Measurements from ENCODE around the gene ITPRID1.

The ITPRID1 gene

GRCh38 chr7:31492086-31492485 lies 21.8 kb upstream of the ITPRID1 start:
- H3K27ac ChIP-seq, result no peak overlapping the region
- TF ChIP-seq ZFX (IDR thresholded peaks at IDR 0.05; ENCODE audit: borderline replicate concordance), result no peak
- TF ChIP-seq, protein P1, sequence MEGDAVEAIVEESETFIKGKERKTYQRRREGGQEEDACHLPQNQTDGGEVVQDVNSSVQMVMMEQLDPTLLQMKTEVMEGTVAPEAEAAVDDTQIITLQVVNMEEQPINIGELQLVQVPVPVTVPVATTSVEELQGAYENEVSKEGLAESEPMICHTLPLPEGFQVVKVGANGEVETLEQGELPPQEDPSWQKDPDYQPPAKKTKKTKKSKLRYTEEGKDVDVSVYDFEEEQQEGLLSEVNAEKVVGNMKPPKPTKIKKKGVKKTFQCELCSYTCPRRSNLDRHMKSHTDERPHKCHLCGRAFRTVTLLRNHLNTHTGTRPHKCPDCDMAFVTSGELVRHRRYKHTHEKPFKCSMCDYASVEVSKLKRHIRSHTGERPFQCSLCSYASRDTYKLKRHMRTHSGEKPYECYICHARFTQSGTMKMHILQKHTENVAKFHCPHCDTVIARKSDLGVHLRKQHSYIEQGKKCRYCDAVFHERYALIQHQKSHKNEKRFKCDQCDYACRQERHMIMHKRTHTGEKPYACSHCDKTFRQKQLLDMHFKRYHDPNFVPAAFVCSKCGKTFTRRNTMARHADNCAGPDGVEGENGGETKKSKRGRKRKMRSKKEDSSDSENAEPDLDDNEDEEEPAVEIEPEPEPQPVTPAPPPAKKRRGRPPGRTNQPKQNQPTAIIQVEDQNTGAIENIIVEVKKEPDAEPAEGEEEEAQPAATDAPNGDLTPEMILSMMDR (IDR thresholded peaks at IDR 0.05), result no peak

GRCh38 chr7:31493714-31494181 lies 20.1 kb upstream of the ITPRID1 start:
- H3K27ac ChIP-seq, result no peak overlapping the region
- TF ChIP-seq, protein P1 (IDR thresholded peaks at IDR 0.05), result no peak
- TF ChIP-seq ZFX (IDR thresholded peaks at IDR 0.05; ENCODE audit: borderline replicate concordance), result no peak

- TF ChIP-seq ZFX (IDR thresholded peaks at IDR 0.05; ENCODE audit: borderline replicate concordance), result no peak
- TF ChIP-seq, protein P1 (IDR thresholded peaks at IDR 0.05), result no peak
- H3K27ac ChIP-seq, result no peak overlapping the region
These were observed 19.5 kb upstream of the ITPRID1 start for GRCh38 chr7:31494421-31494820.

- no peak overlapping the region for H3K27ac ChIP-seq
- TF ChIP-seq, protein P1 (IDR thresholded peaks at IDR 0.05), result no peak
- no peak for TF ChIP-seq ZFX (IDR thresholded peaks at IDR 0.05; ENCODE audit: borderline replicate concordance)
These were observed 18.2 kb upstream of the ITPRID1 start for GRCh38 chr7:31495653-31496052.

- H3K27ac ChIP-seq, result no peak overlapping the region
- TF ChIP-seq, protein P1 (IDR thresholded peaks at IDR 0.05), result no peak
- TF ChIP-seq ZFX (IDR thresholded peaks at IDR 0.05; ENCODE audit: borderline replicate concordance), result no peak
These were observed 16.4 kb upstream of the ITPRID1 start for GRCh38 chr7:31497516-31497915.

- no peak for TF ChIP-seq ZFX (IDR thresholded peaks at IDR 0.05; ENCODE audit: borderline replicate concordance)
- TF ChIP-seq, protein P1 (IDR thresholded peaks at IDR 0.05), result no peak
- no peak overlapping the region for H3K27ac ChIP-seq
These were observed 13.2 kb upstream of the ITPRID1 start for GRCh38 chr7:31500656-31501055.

- no peak overlapping the region for H3K27ac ChIP-seq
- no peak for TF ChIP-seq ZFX (IDR thresholded peaks at IDR 0.05; ENCODE audit: borderline replicate concordance)
- TF ChIP-seq, protein P1 (IDR thresholded peaks at IDR 0.05), result no peak
These were observed 5.1 kb upstream of the ITPRID1 start for GRCh38 chr7:31508823-31509222.
